DND-41 (cell line): Measurements from ENCODE around the gene SOD3.

Experiments
- EZH2 ChIP-seq: IDR thresholded peaks from 3 replicates; pipeline ENCODE4 v1.6.1; 2012; ENCODE audit warnings: borderline replicate concordance, low read depth, mild to moderate bottlenecking, moderate library complexity, low read length, inconsistent platforms; ENCODE audit not compliant: severe bottlenecking
- TF ChIP-seq, protein P1 (sequence below): IDR thresholded peaks from 2 replicates; pipeline ENCODE4 v1.5.1; 2012; ENCODE audit warnings: borderline replicate concordance, low read length, moderate library complexity, mild to moderate bottlenecking; ENCODE audit not compliant: poor library complexity, severe bottlenecking; ENCODE audit errors: extremely low read depth

DNA sequence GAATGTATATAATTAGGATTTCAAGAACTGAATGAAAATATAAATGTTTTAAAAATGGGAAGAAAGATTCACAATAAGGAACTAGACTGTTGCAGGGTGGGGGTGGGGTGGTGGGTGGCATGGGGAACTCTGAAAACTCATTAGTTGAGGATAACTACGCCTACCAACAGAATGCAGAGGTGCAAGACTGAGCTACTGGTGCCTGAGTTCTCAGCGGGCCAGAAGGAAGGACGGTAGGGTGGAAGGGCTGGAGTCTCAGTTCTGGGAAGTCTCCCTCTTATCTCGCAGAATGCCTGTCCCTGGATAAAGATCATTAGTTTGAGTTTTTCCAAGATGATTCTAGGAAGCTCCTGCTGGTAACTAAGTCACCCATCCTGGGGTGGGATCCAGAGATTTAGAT is 1.3 kb upstream of the SOD3 start:
- TF ChIP-seq, protein P1, sequence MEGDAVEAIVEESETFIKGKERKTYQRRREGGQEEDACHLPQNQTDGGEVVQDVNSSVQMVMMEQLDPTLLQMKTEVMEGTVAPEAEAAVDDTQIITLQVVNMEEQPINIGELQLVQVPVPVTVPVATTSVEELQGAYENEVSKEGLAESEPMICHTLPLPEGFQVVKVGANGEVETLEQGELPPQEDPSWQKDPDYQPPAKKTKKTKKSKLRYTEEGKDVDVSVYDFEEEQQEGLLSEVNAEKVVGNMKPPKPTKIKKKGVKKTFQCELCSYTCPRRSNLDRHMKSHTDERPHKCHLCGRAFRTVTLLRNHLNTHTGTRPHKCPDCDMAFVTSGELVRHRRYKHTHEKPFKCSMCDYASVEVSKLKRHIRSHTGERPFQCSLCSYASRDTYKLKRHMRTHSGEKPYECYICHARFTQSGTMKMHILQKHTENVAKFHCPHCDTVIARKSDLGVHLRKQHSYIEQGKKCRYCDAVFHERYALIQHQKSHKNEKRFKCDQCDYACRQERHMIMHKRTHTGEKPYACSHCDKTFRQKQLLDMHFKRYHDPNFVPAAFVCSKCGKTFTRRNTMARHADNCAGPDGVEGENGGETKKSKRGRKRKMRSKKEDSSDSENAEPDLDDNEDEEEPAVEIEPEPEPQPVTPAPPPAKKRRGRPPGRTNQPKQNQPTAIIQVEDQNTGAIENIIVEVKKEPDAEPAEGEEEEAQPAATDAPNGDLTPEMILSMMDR = no peak
- TF ChIP-seq EZH2 = no peak
